Astrocyte (in vitro differentiated cells and primary cell): ENCODE measurements around the gene RGSL1. TPM values are rescaled to one million over a fixed set of nuclear protein-coding genes. Genes with fewer than 3 reads are reported as not detected.
"Not testable (repeated sequence)": the region's sequence is repeated elsewhere in the genome, so short reads cannot be mapped to it uniquely, and the experiment has no call there.

Experiments used
- DNase-seq: peaks from one replicate; pipeline ENCODE4 v3.0.0-alpha.2; 2010; ENCODE audit warnings: low read depth
- FAIRE-seq: peaks from 2 replicates; lab custom pipeline; 2011; peaks lifted over from hg19 to GRCh38; lab: Jason Lieb, UNC
- H2AFZ ChIP-seq: 2 replicates; pipeline ENCODE4 v1.6.0; 2012; ENCODE audit warnings: low read depth, low read length, inconsistent platforms
- H3K27ac ChIP-seq: 2 replicates; pipeline ENCODE4 v1.5.1; 2011; ENCODE audit warnings: low read depth, low read length, inconsistent platforms
- H3K27me3 ChIP-seq: 2 replicates; pipeline ENCODE4 v1.6.0; 2011; ENCODE audit warnings: low read length, inconsistent platforms; ENCODE audit not compliant: insufficient read depth
- H3K36me3 ChIP-seq: 2 replicates; pipeline ENCODE4 v1.5.1; 2011; ENCODE audit warnings: low read length, inconsistent platforms; ENCODE audit not compliant: insufficient read depth
- H3K4me1 ChIP-seq: 2 replicates; pipeline ENCODE4 v1.5.1; 2011; ENCODE audit warnings: low read length, inconsistent platforms; ENCODE audit not compliant: insufficient read depth
- H3K4me2 ChIP-seq: 2 replicates; pipeline ENCODE4 v1.6.0; 2012; ENCODE audit warnings: low read length, inconsistent platforms
- H3K4me3 ChIP-seq: 2 replicates; pipeline ENCODE4 v1.5.1; 2011; ENCODE audit warnings: low read depth, mild to moderate bottlenecking, low read length, inconsistent platforms; ENCODE audit not compliant: insufficient read depth
- H3K79me2 ChIP-seq: 2 replicates; pipeline ENCODE4 v1.6.0; 2012; ENCODE audit warnings: mild to moderate bottlenecking, low read length, inconsistent platforms; ENCODE audit not compliant: insufficient read depth
- H3K9ac ChIP-seq: 2 replicates; pipeline ENCODE4 v1.6.0; 2012; ENCODE audit warnings: mild to moderate bottlenecking, low read length, inconsistent platforms
- H3K9me3 ChIP-seq: 2 replicates; pipeline ENCODE4 v1.5.1; 2012; ENCODE audit warnings: low read depth, mild to moderate bottlenecking, low read length, inconsistent platforms; ENCODE audit not compliant: insufficient read depth
- H4K20me1 ChIP-seq: 2 replicates; pipeline ENCODE4 v1.6.0; 2012; ENCODE audit warnings: low read length, inconsistent platforms; ENCODE audit not compliant: insufficient read depth
- H3K27ac Mint-ChIP-seq: one replicate; pipeline ENCODE4 v1.8.0; 2021; ENCODE audit warnings: mild to moderate bottlenecking, mixed read lengths; ENCODE audit not compliant: unreplicated experiment
- H3K27me3 Mint-ChIP-seq: one replicate; pipeline ENCODE4 v1.8.0; 2021; ENCODE audit warnings: low read depth, mixed read lengths; ENCODE audit not compliant: unreplicated experiment
- H3K36me3 Mint-ChIP-seq: one replicate; pipeline ENCODE4 v1.8.0; 2021; ENCODE audit warnings: low read depth, mixed read lengths; ENCODE audit not compliant: unreplicated experiment
- H3K4me1 Mint-ChIP-seq: one replicate; pipeline ENCODE4 v1.8.0; 2021; ENCODE audit warnings: low read depth, mixed read lengths; ENCODE audit not compliant: unreplicated experiment
- H3K4me3 Mint-ChIP-seq: one replicate; pipeline ENCODE4 v1.8.0; 2021; ENCODE audit warnings: mild to moderate bottlenecking, moderate library complexity, mixed read lengths; ENCODE audit not compliant: unreplicated experiment
- H3K9me3 Mint-ChIP-seq: one replicate; pipeline ENCODE4 v1.8.0; 2021; ENCODE audit warnings: mild to moderate bottlenecking, mixed read lengths; ENCODE audit not compliant: unreplicated experiment
- CTCF ChIP-seq: IDR thresholded peaks from 2 replicates; pipeline ENCODE4 v1.5.1; 2011; ENCODE audit warnings: low read depth, mild to moderate bottlenecking, inconsistent platforms, low read length, moderate library complexity; ENCODE audit not compliant: insufficient read depth
- EZH2 ChIP-seq: IDR thresholded peaks from 2 replicates; pipeline ENCODE4 v1.6.1; 2012; ENCODE audit warnings: mild to moderate bottlenecking, low read length, inconsistent platforms; ENCODE audit not compliant: insufficient read depth
- total RNA-seq: library from RNA; stranded (reverse); gene quantifications from 2 replicates; pipeline ENCODE4 v1.2.1, GENCODE V29; 2021

The RGSL1 gene
- total RNA-seq, 1 donor from 2014 or later: not detected

- Mint-ChIP-seq H3K27me3 (peaks cover 6% of the 10 kb centered on the region), H3K4me1 (no peaks in the 10 kb centered on the region), H3K36me3 (no peaks in the 10 kb centered on the region), H3K27ac (no peak overlapping the region), H3K9me3 (no peaks in the 10 kb centered on the region), H3K4me3 (no peak overlapping the region)
- FAIRE-seq (no peak), DNase-seq (no peak)
- H3K9ac ChIP-seq: no peak overlapping the region
- H3K36me3 ChIP-seq: no peaks in the 10 kb centered on the region
- no peak overlapping the region for H3K4me3 ChIP-seq
- no peak overlapping the region for H3K4me2 ChIP-seq
- H3K4me1 ChIP-seq: no peaks in the 10 kb centered on the region
- no peaks in the 10 kb centered on the region for H3K27me3 ChIP-seq
- no peaks in the 10 kb centered on the region for H3K79me2 ChIP-seq
- H4K20me1 ChIP-seq: no peaks in the 10 kb centered on the region
- no peak overlapping the region for H3K27ac ChIP-seq
- TF ChIP-seq CTCF: no peak
- TF ChIP-seq EZH2: no peak
- H3K9me3 ChIP-seq: no peaks in the 10 kb centered on the region
- no peak overlapping the region for H2AFZ ChIP-seq
Observed at GRCh38 chr1:182444497-182444896, 5.4 kb upstream of the RGSL1 start.

- H4K20me1 ChIP-seq: no peaks in the 10 kb centered on the region
- no peak overlapping the region for H3K9ac ChIP-seq
- no peak overlapping the region for H3K4me3 Mint-ChIP-seq
- no peak overlapping the region for H2AFZ ChIP-seq
- peaks cover 6% of the 10 kb centered on the region for H3K27me3 Mint-ChIP-seq
- no peaks in the 10 kb centered on the region for H3K36me3 Mint-ChIP-seq
- no peaks in the 10 kb centered on the region for H3K36me3 ChIP-seq
- peak; percentile 8 for DNase-seq
- H3K4me1 ChIP-seq: no peaks in the 10 kb centered on the region
- H3K9me3 Mint-ChIP-seq: no peaks in the 10 kb centered on the region
- H3K79me2 ChIP-seq: no peaks in the 10 kb centered on the region
- H3K4me1 Mint-ChIP-seq: no peaks in the 10 kb centered on the region
- peak; percentile 81 for FAIRE-seq
- H3K4me2 ChIP-seq: no peak overlapping the region
- H3K27me3 ChIP-seq: no peaks in the 10 kb centered on the region
- TF ChIP-seq CTCF (peak; percentile 53), EZH2 (no peak)
- no peak overlapping the region for H3K27ac ChIP-seq
- no peak overlapping the region for H3K4me3 ChIP-seq
- no peaks in the 10 kb centered on the region for H3K9me3 ChIP-seq
- no peak overlapping the region for H3K27ac Mint-ChIP-seq
Observed at GRCh38 chr1:182446033-182446669, 3.8 kb upstream of the RGSL1 start.

GRCh38 chr1:182447124-182447523, 2.8 kb upstream of the RGSL1 start:
- H3K9ac ChIP-seq, H3K9me3 Mint-ChIP-seq, H2AFZ ChIP-seq, FAIRE-seq, H3K79me2 ChIP-seq, H3K9me3 ChIP-seq, H3K4me2 ChIP-seq, H3K27me3 ChIP-seq, H3K4me1 Mint-ChIP-seq, H3K36me3 Mint-ChIP-seq, H3K27me3 Mint-ChIP-seq, DNase-seq, H3K4me3 ChIP-seq, H3K27ac Mint-ChIP-seq, H3K36me3 ChIP-seq, H4K20me1 ChIP-seq, H3K4me1 ChIP-seq, H3K4me3 Mint-ChIP-seq, H3K27ac ChIP-seq: not testable (repeated sequence)
